DND-41 (cell line): ENCODE measurements around the gene TMPO.

ENCODE experiments used
- ATAC-seq: fragments of 200-7000 bp; cut with Tn5 transposase; 3 replicates; pipeline ENCODE4 v1.9.1; 2021; ENCODE audit warnings: low read depth; ENCODE audit not compliant: insufficient read depth
- DNase-seq: peaks from one replicate; pipeline ENCODE4 v3.0.0-alpha.2; 2020
- H2AFZ ChIP-seq: 2 replicates; pipeline ENCODE4 v1.6.0; 2012; ENCODE audit warnings: low read depth, low read length
- H3K27ac ChIP-seq: 2 replicates; pipeline ENCODE4 v1.5.1; 2012; ENCODE audit warnings: low read length, inconsistent platforms
- H3K27me3 ChIP-seq: fragments of 200-600 bp; sonication (generic); 2 replicates; pipeline ENCODE4 v1.6.0; 2012; ENCODE audit warnings: low read length, mild to moderate bottlenecking, inconsistent platforms; ENCODE audit not compliant: insufficient read depth, poor library complexity
- H3K36me3 ChIP-seq: 2 replicates; pipeline ENCODE4 v1.5.1; 2012; ENCODE audit warnings: low read length, inconsistent platforms; ENCODE audit not compliant: insufficient read depth
- H3K4me1 ChIP-seq: 2 replicates; pipeline ENCODE4 v1.5.1; 2012; ENCODE audit warnings: mild to moderate bottlenecking, low read length; ENCODE audit not compliant: insufficient read depth
- H3K4me2 ChIP-seq: 2 replicates; pipeline ENCODE4 v1.6.0; 2012; ENCODE audit warnings: mild to moderate bottlenecking, moderate library complexity, low read length, inconsistent platforms; ENCODE audit not compliant: insufficient read depth
- H3K4me3 ChIP-seq, 2 experiments: fragments of 200-600 bp in 1 of 2; shearing (Covaris generic) in 1 of 2; 2 replicates each; pipeline ENCODE4 v1.5.1; 2012 to 2016; ENCODE audit warnings: inconsistent platforms in 2 of 2, low read length in 2 of 2, mild to moderate bottlenecking in 2 of 2, low read depth in 1 of 2, moderate library complexity in 1 of 2
- H3K79me2 ChIP-seq: 2 replicates; pipeline ENCODE4 v1.6.0; 2012; ENCODE audit warnings: low read length, inconsistent platforms; ENCODE audit not compliant: insufficient read depth
- H3K9ac ChIP-seq: 2 replicates; pipeline ENCODE4 v1.6.0; 2012; ENCODE audit warnings: low read depth, mild to moderate bottlenecking, inconsistent platforms, low read length, moderate library complexity
- H3K9me3 ChIP-seq: 2 replicates; pipeline ENCODE4 v1.5.1; 2012; ENCODE audit warnings: low read length, moderate library complexity, mild to moderate bottlenecking, inconsistent platforms; ENCODE audit not compliant: insufficient read depth, severe bottlenecking
- H4K20me1 ChIP-seq: 2 replicates; pipeline ENCODE4 v1.6.0; 2012; ENCODE audit warnings: low read length; ENCODE audit not compliant: insufficient read depth
- EZH2 ChIP-seq: IDR thresholded peaks from 3 replicates; pipeline ENCODE4 v1.6.1; 2012; ENCODE audit warnings: borderline replicate concordance, low read depth, mild to moderate bottlenecking, moderate library complexity, low read length, inconsistent platforms; ENCODE audit not compliant: severe bottlenecking
- TF ChIP-seq, protein P1 (sequence below): IDR thresholded peaks from 2 replicates; pipeline ENCODE4 v1.5.1; 2012; ENCODE audit warnings: borderline replicate concordance, low read length, moderate library complexity, mild to moderate bottlenecking; ENCODE audit not compliant: poor library complexity, severe bottlenecking; ENCODE audit errors: extremely low read depth

Gene TMPO

DNA sequence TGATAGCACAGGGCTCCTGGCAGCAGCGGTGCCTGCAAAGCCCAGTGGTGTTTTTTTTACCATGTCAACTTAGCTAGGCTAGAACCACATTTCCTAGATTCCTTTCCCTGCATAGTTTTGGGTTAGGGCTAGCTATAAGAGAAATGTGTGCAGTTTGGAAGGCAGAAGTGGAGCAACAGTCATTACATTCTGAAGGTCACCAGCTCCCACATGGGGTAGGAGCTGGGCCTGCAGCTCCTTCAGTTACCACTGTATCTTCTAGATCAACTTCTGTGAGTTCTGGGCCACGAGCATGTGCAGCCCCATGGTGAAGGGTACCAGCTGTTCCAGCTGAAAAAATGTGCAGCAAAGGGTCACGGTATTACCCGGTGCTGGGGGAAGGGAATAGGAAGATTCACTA is 75.8 kb downstream of the TMPO start:
- H3K9ac ChIP-seq = no peak overlapping the region
- peak overlapping the region; percentile 47; the same call in 1 of the 2 replicates for H2AFZ ChIP-seq
- no peak for ATAC-seq

DNA sequence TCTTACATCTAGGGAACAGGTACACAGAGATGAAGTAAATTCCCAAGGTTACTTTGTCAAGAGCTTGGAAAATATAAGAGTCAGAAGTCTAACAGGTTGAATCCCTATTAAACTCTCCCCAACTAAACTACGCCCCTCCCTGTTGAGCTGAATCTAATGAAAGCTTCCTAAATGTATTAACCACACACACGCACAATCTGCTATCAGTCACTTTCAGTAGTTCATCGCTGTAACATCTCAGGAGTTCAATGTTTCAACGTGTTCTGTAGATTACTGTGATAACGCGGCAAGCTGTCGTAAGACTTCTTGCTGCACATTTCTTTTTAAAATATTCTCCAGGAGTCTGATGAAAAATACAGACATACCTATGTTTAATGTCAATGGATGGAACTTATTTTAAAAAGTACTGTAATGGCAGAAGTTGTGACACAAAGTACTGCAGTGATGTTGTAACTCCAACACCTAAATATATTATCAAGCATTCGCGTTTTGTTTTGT is 77.5 kb downstream of the TMPO start:
- Histone ChIP-seq H3K9me3 (no peaks in the 10 kb centered on the region), H3K36me3 (peaks cover 40% of the 10 kb centered on the region), H3K4me2 (peak overlapping the region; percentile 69), H3K27ac (peak overlapping the region; percentile 82), H2AFZ (peak overlapping the region; percentile 71), H3K4me3 (peak overlapping the region; percentile 34 to 88), H3K79me2 (peaks cover 45% of the 10 kb centered on the region), H4K20me1 (peaks cover 31% of the 10 kb centered on the region), H3K27me3 (no peaks in the 10 kb centered on the region), H3K4me1 (peaks cover 31% of the 10 kb centered on the region), H3K9ac (peak overlapping the region; percentile 81)
- ATAC-seq = peak; percentile 7
- DNase-seq = peak; percentile 22
- TF ChIP-seq, protein P1, sequence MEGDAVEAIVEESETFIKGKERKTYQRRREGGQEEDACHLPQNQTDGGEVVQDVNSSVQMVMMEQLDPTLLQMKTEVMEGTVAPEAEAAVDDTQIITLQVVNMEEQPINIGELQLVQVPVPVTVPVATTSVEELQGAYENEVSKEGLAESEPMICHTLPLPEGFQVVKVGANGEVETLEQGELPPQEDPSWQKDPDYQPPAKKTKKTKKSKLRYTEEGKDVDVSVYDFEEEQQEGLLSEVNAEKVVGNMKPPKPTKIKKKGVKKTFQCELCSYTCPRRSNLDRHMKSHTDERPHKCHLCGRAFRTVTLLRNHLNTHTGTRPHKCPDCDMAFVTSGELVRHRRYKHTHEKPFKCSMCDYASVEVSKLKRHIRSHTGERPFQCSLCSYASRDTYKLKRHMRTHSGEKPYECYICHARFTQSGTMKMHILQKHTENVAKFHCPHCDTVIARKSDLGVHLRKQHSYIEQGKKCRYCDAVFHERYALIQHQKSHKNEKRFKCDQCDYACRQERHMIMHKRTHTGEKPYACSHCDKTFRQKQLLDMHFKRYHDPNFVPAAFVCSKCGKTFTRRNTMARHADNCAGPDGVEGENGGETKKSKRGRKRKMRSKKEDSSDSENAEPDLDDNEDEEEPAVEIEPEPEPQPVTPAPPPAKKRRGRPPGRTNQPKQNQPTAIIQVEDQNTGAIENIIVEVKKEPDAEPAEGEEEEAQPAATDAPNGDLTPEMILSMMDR = no peak
- TF ChIP-seq EZH2 = no peak

More for the DNA sequence above, 75.8 kb downstream of the TMPO start:
- H3K4me1 ChIP-seq = peaks cover 23% of the 10 kb centered on the region
- no peaks in the 10 kb centered on the region for H3K9me3 ChIP-seq
- no peaks in the 10 kb centered on the region for H3K27me3 ChIP-seq
- TF ChIP-seq, protein P1 = peak; percentile 12
- no peak for TF ChIP-seq EZH2
- H3K27ac ChIP-seq = no peak overlapping the region
- peaks cover 23% of the 10 kb centered on the region for H3K36me3 ChIP-seq
- peaks cover 21% of the 10 kb centered on the region for H4K20me1 ChIP-seq
- peaks cover 28% of the 10 kb centered on the region for H3K79me2 ChIP-seq
- no peak overlapping the region for H3K4me2 ChIP-seq
- H3K4me3 ChIP-seq = no peak overlapping the region
- no peak for DNase-seq

DNA sequence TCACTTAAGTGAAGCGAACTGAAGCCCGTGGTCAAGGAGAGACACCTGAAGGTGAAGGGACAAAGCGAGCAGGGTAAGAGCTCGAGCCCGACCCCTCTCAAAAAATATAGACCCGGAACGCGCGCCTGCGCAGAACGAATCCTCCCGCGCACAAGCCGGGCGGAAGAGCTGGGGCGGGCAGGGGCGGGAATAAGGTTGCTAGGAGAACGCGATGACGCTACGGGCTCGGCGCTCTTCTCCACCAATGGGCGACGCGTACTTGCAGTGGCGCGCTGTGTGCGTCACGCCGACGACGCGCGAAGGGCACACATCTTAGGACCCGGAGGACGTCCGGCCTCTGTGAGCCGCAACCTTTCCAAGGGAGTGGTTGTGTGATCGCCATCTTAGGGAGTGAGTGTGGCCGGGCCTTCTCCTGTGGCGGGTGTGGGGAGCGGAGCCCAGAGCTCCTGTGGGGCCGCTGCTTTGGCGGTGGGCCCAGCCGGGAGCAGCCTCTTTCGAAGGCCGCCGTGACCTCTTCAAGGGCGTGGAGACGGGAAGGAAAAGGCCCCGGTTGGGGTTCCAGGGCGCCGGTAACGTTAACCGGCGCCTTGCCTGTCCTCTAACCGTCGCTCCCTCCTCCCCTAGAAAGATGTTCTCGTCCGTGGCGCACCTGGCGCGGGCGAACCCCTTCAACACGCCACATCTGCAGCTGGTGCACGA is 78.1 kb downstream of the TMPO start, which contains the start of gene SLC25A3:
Gene SLC25A3, plus strand, starts transcription at position 336 of the 699 bp plus-strand sequence. Its CDS starts 293 bp downstream, at position 629.
- Histone ChIP-seq H2AFZ (peak within 1 kb of the TSS; percentile 71), H3K27ac (peak within 1 kb of the TSS; percentile 88), H3K9ac (peak within 1 kb of the TSS; percentile 81), H3K4me3 (peak within 1 kb of the TSS; percentile 82 to 88), H3K36me3 (peaks cover 46% of the 10 kb centered on the region), H3K27me3 (no peaks in the 10 kb centered on the region), H3K4me2 (peak within 1 kb of the TSS; percentile 82), H4K20me1 (peaks cover 33% of the 10 kb centered on the region), H3K9me3 (no peaks in the 10 kb centered on the region), H3K4me1 (peaks cover 31% of the 10 kb centered on the region), H3K79me2 (peaks cover 51% of the 10 kb centered on the region)
- peak; percentile 96 for DNase-seq
- TF ChIP-seq EZH2 = no peak
- TF ChIP-seq, protein P1 = no peak
- ATAC-seq = peak; percentile 95
